SU-DHL-6 (cell line): Measurements from ENCODE around the gene HAVCR2.

ENCODE experiments used
- H2AFZ ChIP-seq: fragments of 200-600 bp; sonication (generic); 2 replicates; pipeline ENCODE4 v1.6.1; 2014; ENCODE audit warnings: low read depth, mild to moderate bottlenecking, moderate library complexity, mixed read lengths, antibody characterized with exemption, low read length; ENCODE audit not compliant: severe bottlenecking
- H3F3A ChIP-seq: fragments of 200-600 bp; shearing (Covaris generic); 2 replicates; pipeline ENCODE4 v1.6.0; 2016; ENCODE audit warnings: antibody characterized with exemption, mild to moderate bottlenecking; ENCODE audit not compliant: insufficient read depth
- H3K27ac ChIP-seq: fragments of 200-600 bp; sonication (generic); 2 replicates; pipeline ENCODE4 v1.5.1; 2016; ENCODE audit warnings: low read depth, mild to moderate bottlenecking, low read length, moderate library complexity, mixed read lengths
- H3K27me3 ChIP-seq: fragments of 200-600 bp; sonication (generic), shearing (Covaris generic); 2 replicates; pipeline ENCODE4 v1.6.0; 2014; ENCODE audit warnings: mild to moderate bottlenecking, low read length
- H3K36me3 ChIP-seq: fragments of 200-600 bp; sonication (generic); 2 replicates; pipeline ENCODE4 v1.6.1; 2014; ENCODE audit warnings: mild to moderate bottlenecking, low read length, mixed read lengths
- H3K4me2 ChIP-seq: fragments of 300-600, 200-600 bp; shearing (Covaris generic), sonication (generic); 2 replicates; pipeline ENCODE4 v1.6.0; 2014; ENCODE audit warnings: low read length, low read depth, mild to moderate bottlenecking; ENCODE audit not compliant: poor library complexity, severe bottlenecking
- H3K4me3 ChIP-seq: fragments of 200-600 bp; sonication (generic); 2 replicates; pipeline ENCODE4 v1.5.1; 2014; ENCODE audit warnings: antibody characterized with exemption, low read length, mild to moderate bottlenecking, mixed read lengths; ENCODE audit not compliant: insufficient read depth, poor library complexity, severe bottlenecking
- H3K79me2 ChIP-seq: fragments of 200-600 bp; sonication (generic); 2 replicates; pipeline ENCODE4 v1.6.1; 2014; ENCODE audit warnings: mild to moderate bottlenecking, low read length, moderate library complexity; ENCODE audit not compliant: insufficient read depth
- H3K9ac ChIP-seq: fragments of 200-600 bp; sonication (generic); 2 replicates; pipeline ENCODE4 v1.7.0; 2014; ENCODE audit warnings: mild to moderate bottlenecking, low read length
- H3K9me2 ChIP-seq: fragments of 200-600 bp; sonication (generic); replicated peaks from 2 replicates; pipeline ENCODE4 v1.6.1; 2014; ENCODE audit warnings: low read length; ENCODE audit not compliant: insufficient read depth
- H3K9me3 ChIP-seq: fragments of 200-600 bp; sonication (generic); 2 replicates; pipeline ENCODE4 v1.6.1; 2014; ENCODE audit warnings: low read length, mixed read lengths; ENCODE audit not compliant: insufficient read depth
- H4K20me1 ChIP-seq: fragments of 200-600 bp; sonication (generic); 2 replicates; pipeline ENCODE4 v1.6.1; 2014; ENCODE audit warnings: low read depth, mild to moderate bottlenecking, antibody characterized with exemption, low read length, moderate library complexity, mixed read lengths
- CTCF ChIP-seq: fragments of 200-600 bp; sonication (generic); IDR thresholded peaks from one replicate; pipeline ENCODE4 v1.5.1; 2017; ENCODE audit warnings: antibody characterized with exemption, mild to moderate bottlenecking, low read length, moderate library complexity; ENCODE audit not compliant: insufficient read depth, poor library complexity, severe bottlenecking
- EZH2phosphoT487 ChIP-seq: fragments of 200-600 bp; sonication (generic), shearing (Covaris generic); conservative IDR thresholded peaks from 2 replicates; pipeline ENCODE4 v1.6.1; 2018; ENCODE audit warnings: mild to moderate bottlenecking, antibody characterized with exemption, low read length, moderate library complexity, mixed read lengths

The HAVCR2 gene

GRCh38 chr5:157066080-157066479, 42.8 kb downstream of the HAVCR2 start:
- Histone ChIP-seq H2AFZ (no peak overlapping the region), H3K4me2 (no peak overlapping the region), H3F3A (no peaks in the 10 kb centered on the region)

GRCh38 chr5:157063776-157064430, 44.9 kb downstream of the HAVCR2 start:
- no peak overlapping the region for H3K27ac ChIP-seq
- no peak overlapping the region for H3K9ac ChIP-seq
- H2AFZ ChIP-seq: no peak overlapping the region
- no peaks in the 10 kb centered on the region for H3K9me3 ChIP-seq
- H3K79me2 ChIP-seq: no peaks in the 10 kb centered on the region
- H3K9me2 ChIP-seq: no peaks in the 10 kb centered on the region
- TF ChIP-seq CTCF (no peak), EZH2phosphoT487 (no peak)
- no peak overlapping the region for H3K4me2 ChIP-seq
- no peaks in the 10 kb centered on the region for H3K27me3 ChIP-seq
- H3F3A ChIP-seq: no peaks in the 10 kb centered on the region
- H3K4me3 ChIP-seq: no peak overlapping the region
- H3K36me3 ChIP-seq: no peaks in the 10 kb centered on the region
- H4K20me1 ChIP-seq: no peaks in the 10 kb centered on the region

More at GRCh38 chr5:157066080-157066479, 42.8 kb downstream of the HAVCR2 start:
- no peaks in the 10 kb centered on the region for H4K20me1 ChIP-seq
- H3K9me2 ChIP-seq: no peaks in the 10 kb centered on the region
- TF ChIP-seq CTCF: no peak
- TF ChIP-seq EZH2phosphoT487: no peak
- no peaks in the 10 kb centered on the region for H3K36me3 ChIP-seq
- H3K9ac ChIP-seq: no peak overlapping the region
- H3K27me3 ChIP-seq: no peaks in the 10 kb centered on the region
- no peak overlapping the region for H3K27ac ChIP-seq
- H3K4me3 ChIP-seq: no peak overlapping the region
- H3K79me2 ChIP-seq: no peaks in the 10 kb centered on the region
- H3K9me3 ChIP-seq: no peaks in the 10 kb centered on the region

GRCh38 chr5:157059891-157060290, 49.0 kb downstream of the HAVCR2 start:
- H3K9me3 ChIP-seq: no peaks in the 10 kb centered on the region
- no peak for TF ChIP-seq EZH2phosphoT487
- no peak for TF ChIP-seq CTCF
- H4K20me1 ChIP-seq: no peaks in the 10 kb centered on the region
- no peak overlapping the region for H3K4me3 ChIP-seq
- H3K9me2 ChIP-seq: no peaks in the 10 kb centered on the region
- no peak overlapping the region for H3K27ac ChIP-seq
- no peak overlapping the region for H3K9ac ChIP-seq
- H2AFZ ChIP-seq: no peak overlapping the region
- no peaks in the 10 kb centered on the region for H3K36me3 ChIP-seq
- H3F3A ChIP-seq: no peaks in the 10 kb centered on the region
- H3K4me2 ChIP-seq: no peak overlapping the region
- H3K27me3 ChIP-seq: no peaks in the 10 kb centered on the region
- H3K79me2 ChIP-seq: no peaks in the 10 kb centered on the region
